Measurements from ENCODE around the gene NFATC1. TPM values are rescaled to one million over a fixed set of nuclear protein-coding genes. Genes with fewer than 3 reads are reported as not detected.
A peak's percentile ranks its signal among the peaks of the same experiment; 100 is the strongest.

The NFATC1 gene
- total RNA-seq, 2 experiments from 2014 or later, result 97.2 to 98.3 TPM

DNA sequence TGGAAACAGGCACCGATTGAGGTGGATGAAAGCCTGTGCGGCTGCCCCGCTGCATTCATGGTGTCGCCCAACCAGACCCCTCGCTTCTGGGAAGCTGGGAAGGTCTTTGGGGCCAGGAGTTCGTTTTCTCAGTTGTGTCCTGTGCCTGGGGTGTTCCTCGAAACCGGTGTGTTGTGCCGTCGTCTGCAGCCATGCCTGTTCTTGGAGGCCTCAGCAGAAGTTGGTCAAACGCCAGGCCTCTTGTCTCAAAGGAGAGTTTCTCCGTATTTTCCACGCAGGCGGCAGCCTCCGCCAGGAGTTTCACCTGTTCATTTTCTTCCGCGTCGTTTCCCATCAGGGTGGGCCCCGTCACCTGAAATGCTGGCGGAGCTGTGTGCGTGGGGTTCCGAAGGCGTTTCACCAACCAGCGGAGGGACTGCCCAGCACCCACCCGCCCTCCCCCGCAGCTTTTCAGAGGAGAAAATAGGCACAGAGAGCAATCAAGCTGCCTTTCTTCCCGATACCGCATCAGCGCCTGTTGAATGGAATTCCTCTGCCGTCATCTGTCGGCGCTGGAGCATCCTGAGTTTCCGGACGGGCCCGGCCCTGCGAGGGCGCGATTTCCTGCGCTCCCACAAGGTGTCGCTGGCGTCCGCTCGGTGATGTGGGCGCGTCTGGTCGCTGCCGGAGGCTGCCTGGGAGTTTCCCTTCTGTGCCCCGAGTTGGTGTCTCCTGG lies 17.0 kb upstream of the NFATC1 start:
- ChIA-PET POLR2A (interaction anchor here (1.1 to 1.8 kb wide), 3 partner anchors 14 to 150 kb away, joined by 3 to 5 read pairs (median 3); no protein-coding TSS in a partner anchor), CTCF (interaction anchor here (0.7 to 9.6 kb wide), 35 partner anchors 8 to 309 kb away, joined by 3 to 135 read pairs (median 4); no protein-coding TSS in a partner anchor)
- peak; percentile 95 for ATAC-seq
- Mint-ChIP-seq H3K4me3 (no peak overlapping the region), H3K36me3 (ENCODE audit: low read depth) (peaks cover 2% of the 10 kb centered on the region), H3K27ac (no peak overlapping the region), H3K27me3 (no peaks in the 10 kb centered on the region), H3K4me1 (ENCODE audit: low read depth) (peaks cover 8% of the 10 kb centered on the region), H3K9me3 (no peaks in the 10 kb centered on the region)
- DNase-seq, result peak; percentile 87
- intact Hi-C loops (cut with micrococcal nuclease), result loop anchor here (2.0 kb wide), 2 partner anchors 150 to 266 kb away; no protein-coding TSS in a partner anchor
- TF ChIP-seq, protein P1, sequence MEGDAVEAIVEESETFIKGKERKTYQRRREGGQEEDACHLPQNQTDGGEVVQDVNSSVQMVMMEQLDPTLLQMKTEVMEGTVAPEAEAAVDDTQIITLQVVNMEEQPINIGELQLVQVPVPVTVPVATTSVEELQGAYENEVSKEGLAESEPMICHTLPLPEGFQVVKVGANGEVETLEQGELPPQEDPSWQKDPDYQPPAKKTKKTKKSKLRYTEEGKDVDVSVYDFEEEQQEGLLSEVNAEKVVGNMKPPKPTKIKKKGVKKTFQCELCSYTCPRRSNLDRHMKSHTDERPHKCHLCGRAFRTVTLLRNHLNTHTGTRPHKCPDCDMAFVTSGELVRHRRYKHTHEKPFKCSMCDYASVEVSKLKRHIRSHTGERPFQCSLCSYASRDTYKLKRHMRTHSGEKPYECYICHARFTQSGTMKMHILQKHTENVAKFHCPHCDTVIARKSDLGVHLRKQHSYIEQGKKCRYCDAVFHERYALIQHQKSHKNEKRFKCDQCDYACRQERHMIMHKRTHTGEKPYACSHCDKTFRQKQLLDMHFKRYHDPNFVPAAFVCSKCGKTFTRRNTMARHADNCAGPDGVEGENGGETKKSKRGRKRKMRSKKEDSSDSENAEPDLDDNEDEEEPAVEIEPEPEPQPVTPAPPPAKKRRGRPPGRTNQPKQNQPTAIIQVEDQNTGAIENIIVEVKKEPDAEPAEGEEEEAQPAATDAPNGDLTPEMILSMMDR (IDR thresholded peaks at IDR 0.05), result peak; percentile 92

DNA sequence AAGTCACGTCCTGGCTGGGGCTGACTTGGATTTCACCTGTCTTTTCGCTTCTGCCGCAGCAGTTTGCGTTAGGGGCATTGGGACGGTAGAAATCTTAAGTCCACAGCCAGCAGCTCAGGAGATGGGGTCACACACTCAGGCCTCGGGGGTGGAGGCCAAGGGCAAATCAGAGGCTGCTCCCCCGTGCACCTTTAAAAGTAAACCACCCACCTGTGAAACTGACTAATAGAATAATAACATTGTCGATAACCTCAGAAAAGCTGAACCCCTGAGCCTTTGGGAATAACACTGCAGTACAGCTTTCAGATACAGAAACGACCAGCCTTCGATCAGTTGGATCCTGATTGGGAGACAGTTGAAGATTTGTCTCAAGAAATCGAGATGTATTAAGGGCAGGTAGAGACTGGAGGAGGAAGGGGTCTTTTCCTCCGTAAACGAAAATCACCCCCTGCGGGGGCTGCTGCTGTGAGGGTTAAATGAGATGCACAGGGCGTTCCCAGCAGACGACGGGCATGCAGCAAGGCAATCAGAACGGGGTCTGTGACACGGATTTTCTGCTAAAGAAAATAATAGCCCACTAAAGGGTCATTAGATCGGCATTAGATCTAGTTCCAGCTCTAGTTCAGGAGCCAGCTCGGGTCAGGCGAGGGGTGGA lies 16.4 kb upstream of the NFATC1 start:
- H3K27ac Mint-ChIP-seq, result no peak overlapping the region
- intact Hi-C loops (cut with micrococcal nuclease), result loop anchor here (2.0 kb wide), 2 partner anchors 149 to 265 kb away; no protein-coding TSS in a partner anchor
- TF ChIP-seq, protein P1 (IDR thresholded peaks at IDR 0.05), result peak; percentile 13
- no peaks in the 10 kb centered on the region for H3K9me3 Mint-ChIP-seq
- POLR2A ChIA-PET, result interaction anchor here (1.1 to 1.8 kb wide), 5 partner anchors 11 to 149 kb away, joined by 3 to 8 read pairs (median 5); no protein-coding TSS in a partner anchor
- H3K36me3 Mint-ChIP-seq (ENCODE audit: low read depth), result peaks cover 2% of the 10 kb centered on the region
- DNase-seq (no peak), ATAC-seq (no peak)
- H3K4me1 Mint-ChIP-seq (ENCODE audit: low read depth), result peaks cover 8% of the 10 kb centered on the region
- H3K27me3 Mint-ChIP-seq, result no peaks in the 10 kb centered on the region
- H3K4me3 Mint-ChIP-seq, result no peak overlapping the region
- CTCF ChIA-PET, result interaction anchor here (0.7 to 9.6 kb wide), 33 partner anchors 10 to 309 kb away, joined by 3 to 135 read pairs (median 4); no protein-coding TSS in a partner anchor

DNA sequence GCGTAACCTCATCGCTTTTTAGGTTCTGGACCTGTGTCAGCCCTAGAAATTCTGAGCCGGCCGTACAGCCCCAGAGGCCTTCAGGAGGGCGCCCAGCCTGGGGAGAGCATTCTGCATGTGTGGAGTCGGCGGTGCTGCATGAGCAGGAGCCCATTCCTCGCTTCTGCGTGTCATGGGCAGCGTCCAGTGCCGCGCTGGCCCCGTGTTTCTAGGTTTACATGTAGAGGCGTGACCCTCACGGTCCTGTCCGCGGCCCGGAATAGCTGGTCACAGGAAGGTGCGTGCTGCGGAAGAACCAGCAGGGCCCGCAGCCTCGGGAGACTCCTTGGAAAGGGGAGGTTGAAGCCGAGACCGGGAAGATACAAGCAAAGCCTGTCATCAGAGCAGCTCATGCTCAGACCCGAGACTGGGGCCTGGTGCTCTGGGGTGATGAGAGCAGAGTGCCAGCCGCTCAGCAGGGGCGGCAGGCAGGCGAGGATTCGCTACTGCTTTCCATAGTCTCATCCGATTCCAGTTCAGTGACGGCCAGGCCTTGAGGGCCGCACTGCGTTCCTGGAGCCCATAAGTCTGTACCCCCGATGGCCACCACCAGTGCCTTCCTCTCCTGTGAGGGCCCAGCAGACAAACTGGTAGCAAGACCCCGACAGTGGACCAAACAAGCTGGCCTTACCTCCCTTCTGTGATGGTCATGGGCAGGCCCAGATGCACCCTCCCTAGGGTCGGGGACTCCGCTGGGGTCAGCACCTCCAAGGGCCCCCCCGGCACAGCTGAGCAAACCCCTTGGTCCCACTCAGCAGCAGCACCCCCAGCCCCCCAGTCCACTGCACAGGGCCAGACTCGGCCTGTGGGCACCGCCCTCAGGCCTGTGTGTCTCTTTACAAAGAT lies 15.6 kb upstream of the NFATC1 start:
- Mint-ChIP-seq H3K36me3 (ENCODE audit: low read depth) (peaks cover 2% of the 10 kb centered on the region), H3K27ac (no peak overlapping the region), H3K9me3 (no peaks in the 10 kb centered on the region), H3K4me3 (no peak overlapping the region), H3K27me3 (no peaks in the 10 kb centered on the region), H3K4me1 (ENCODE audit: low read depth) (peaks cover 8% of the 10 kb centered on the region)
- intact Hi-C loops (cut with micrococcal nuclease), result loop anchor here (2.0 kb wide), 2 partner anchors 149 to 265 kb away; no protein-coding TSS in a partner anchor
- ChIA-PET CTCF (interaction anchor here (0.6 to 9.6 kb wide), 31 partner anchors 10 to 310 kb away, joined by 3 to 135 read pairs (median 4); partner anchors contain the start of gene NFATC1), POLR2A (interaction anchor here (1.0 to 1.7 kb wide), 4 partner anchors 10 to 149 kb away, joined by 3 to 8 read pairs (median 4); no protein-coding TSS in a partner anchor)
- DNase-seq, result no peak
- TF ChIP-seq, protein P1 (IDR thresholded peaks at IDR 0.05), result no peak
- ATAC-seq, result no peak

DNA sequence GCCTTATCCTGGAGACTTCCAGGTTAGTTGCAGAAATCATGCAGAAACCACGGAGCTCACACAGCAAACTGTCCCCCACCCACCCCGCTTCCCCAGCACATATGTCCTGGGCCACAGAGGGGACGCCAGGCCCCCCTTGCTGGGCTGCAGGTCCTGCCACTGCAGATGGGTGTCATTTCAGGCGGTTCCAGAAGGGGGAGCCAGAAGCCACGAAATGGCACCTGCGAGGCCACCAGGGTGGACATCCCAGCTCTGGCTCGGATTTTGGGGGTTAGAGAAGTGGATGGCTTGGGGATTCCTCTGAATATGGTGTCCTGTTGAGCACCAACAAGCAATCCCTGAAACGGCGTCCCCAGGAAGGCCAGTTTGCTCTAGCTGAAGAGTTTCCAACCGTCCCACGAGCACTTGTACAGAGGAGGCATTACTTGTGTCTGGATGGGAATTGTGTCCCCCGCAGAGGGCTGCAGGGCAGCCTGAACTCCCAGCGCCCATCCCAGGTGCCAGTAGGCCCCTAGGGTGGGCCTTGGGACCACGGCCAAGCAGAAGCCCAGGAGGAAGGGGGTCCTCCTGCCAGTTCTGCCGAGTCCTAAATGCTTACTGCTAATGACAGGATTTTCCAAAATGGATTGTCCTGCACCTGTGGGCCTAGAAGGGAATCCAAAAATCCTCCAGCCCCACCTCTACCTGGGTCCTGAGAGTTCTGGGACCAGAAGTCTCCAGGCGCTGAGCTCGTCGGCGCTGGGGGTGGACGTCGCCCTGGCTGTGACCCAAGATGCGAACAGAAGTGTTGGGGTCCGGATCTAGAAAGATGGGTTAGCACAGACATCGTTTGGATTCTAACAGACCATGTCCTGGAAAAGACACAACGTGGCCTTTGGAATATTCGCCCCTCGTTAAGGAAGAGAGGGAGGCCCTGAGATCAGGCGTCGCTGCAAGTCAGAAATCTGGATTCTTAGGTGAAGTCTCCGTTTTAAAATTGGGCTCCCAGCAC lies 14.6 kb upstream of the NFATC1 start:
- DNase-seq, result peak; percentile 82
- peak; percentile 66 for ATAC-seq
- H3K27me3 Mint-ChIP-seq, result no peaks in the 10 kb centered on the region
- H3K9me3 Mint-ChIP-seq, result no peaks in the 10 kb centered on the region
- TF ChIP-seq, protein P1 (IDR thresholded peaks at IDR 0.05), result peak; percentile 94
- H3K27ac Mint-ChIP-seq, result no peak overlapping the region
- peaks cover 8% of the 10 kb centered on the region for H3K4me1 Mint-ChIP-seq (ENCODE audit: low read depth)
- ChIA-PET CTCF (interaction anchor here (0.7 to 9.6 kb wide), 24 partner anchors 9 to 273 kb away, joined by 3 to 135 read pairs (median 6); partner anchors contain the start of gene NFATC1), POLR2A (interaction anchor here (1.0 to 1.7 kb wide), 3 partner anchors 9 to 45 kb away, joined by 3 to 8 read pairs (median 5); no protein-coding TSS in a partner anchor)
- peaks cover 2% of the 10 kb centered on the region for H3K36me3 Mint-ChIP-seq (ENCODE audit: low read depth)
- H3K4me3 Mint-ChIP-seq, result no peak overlapping the region
- intact Hi-C loops (cut with micrococcal nuclease), result no loop called here

Measured in activated CD8-positive, alpha-beta T cell treated with anti-CD3 and anti-CD28 coated beads for 36 hours (primary cell).